C4-2B (cell line): Measurements from ENCODE around the gene ACAA2.

ENCODE experiments used
- CTCF ChIP-seq: fragments of 450-650 bp; conservative IDR thresholded peaks from 2 replicates; pipeline ENCODE4 v1.5.1; 2017; ENCODE audit warnings: mild to moderate bottlenecking
- ZFX ChIP-seq: fragments of 450-650 bp; IDR thresholded peaks from 2 replicates; pipeline ENCODE4 v1.6.1; 2017

- TF ChIP-seq CTCF: no peak
- no peak for TF ChIP-seq ZFX
These were observed 20.9 kb upstream of the ACAA2 start for GRCh38 chr18:49834258-49834657.
